Esophagus muscularis mucosa (tissue), 4 donors: ENCODE data around the gene DAB1. TPM values are rescaled to one million over a fixed set of nuclear protein-coding genes. Genes with fewer than 3 reads are reported as not detected.
A peak's percentile ranks its signal among the peaks of the same experiment; 100 is the strongest.

ENCODE experiments used
- DNase-seq: peaks from one replicate; pipeline ENCODE4 v3.0.0-alpha.2; 2017; ENCODE audit errors: extremely low spot score
- H3K27ac ChIP-seq, 4 donors: fragments of 200-600 bp; sonication (generic); replicated peaks in 1 of 4; 1 replicate in 3 of 4; 2 replicates in 1 of 4; pipeline ENCODE4 v1.5.1; 2016 to 2019; ENCODE audit warnings: mild to moderate bottlenecking in 1 of 4
- H3K27me3 ChIP-seq, 4 donors: fragments of 200-600 bp; sonication (generic); one replicate each; pipeline versions ENCODE4 v1.5.1 to v1.6.0; 2016 to 2019
- H3K36me3 ChIP-seq, 4 donors: fragments of 200-600 bp; sonication (generic); one replicate each; pipeline ENCODE4 v1.5.1; 2016 to 2019
- H3K4me1 ChIP-seq, 4 donors: fragments of 200-600 bp; sonication (generic); one replicate each; pipeline ENCODE4 v1.5.1; 2016 to 2019
- H3K4me3 ChIP-seq, 4 donors: fragments of 200-600 bp; sonication (generic); 1 replicate in 2 of 4; 2 replicates in 2 of 4; pipeline ENCODE4 v1.5.1; 2016 to 2019; ENCODE audit warnings: mild to moderate bottlenecking in 4 of 4, moderate library complexity in 1 of 4
- H3K9me3 ChIP-seq, 4 donors: fragments of 200-600 bp; sonication (generic); 1 replicate in 3 of 4; 2 replicates in 1 of 4; pipeline ENCODE4 v1.5.1; 2016 to 2019
- CTCF ChIP-seq, 3 experiments: fragments of 200-600 bp in 2 of 3; fragments of 450-650 bp in 1 of 3; sonication (generic) in 2 of 3; IDR thresholded peaks; one replicate each; pipeline ENCODE4 v1.5.1; 2017 to 2019; ENCODE audit warnings: antibody characterized with exemption in 3 of 3, mild to moderate bottlenecking in 2 of 3, moderate library complexity in 1 of 3
- EP300 ChIP-seq: sonication (generic); formaldehyde crosslinking; IDR thresholded peaks from one replicate; pipeline ENCODE4 v1.6.1; 2017; ENCODE audit warnings: antibody characterized with exemption
- POLR2A ChIP-seq: fragments of 450-650 bp; IDR thresholded peaks from one replicate; pipeline ENCODE4 v1.6.1; 2017; ENCODE audit warnings: antibody characterized with exemption, moderate library complexity, mild to moderate bottlenecking, low read depth
- POLR2AphosphoS5 ChIP-seq, 2 donors: sonication (generic); formaldehyde crosslinking; IDR thresholded peaks; one replicate each; pipeline ENCODE4 v1.6.1; 2017; ENCODE audit warnings: antibody characterized with exemption in 2 of 2
- WGBS: methylation state at CpG from one replicate; pipeline ENCODE4 v1.1.5; 2018; 5-methylcytosine and 5-hydroxymethylcytosine counted together
- intact Hi-C: fragments of 100-400 bp; cut with DNase I; formaldehyde crosslinking; loops from one replicate; pipeline ENCODE4 v1.15.1; 2023
- total RNA-seq, 4 donors: library from RNA; depleted of rRNA; stranded (reverse); fragments of >200 nt; gene quantifications; one replicate each; pipeline versions ENCODE4 v1.1.0 to v1.2.1, GENCODE V29; 2016

Gene DAB1
- total RNA-seq, 4 donors from 2014 or later = 0.26 to 1.3 (median 0.37) TPM

- intact Hi-C loops = no loop called here
- peaks cover 0 to 84% (median 18%) of the 10 kb centered on the region in 4 donors for H3K27me3 ChIP-seq
These were observed 1.4 kb downstream of the DAB1 start for GRCh38 chr1:57422271-57423134.

GRCh38 chr1:57421806-57422205 lies 2.1 kb downstream of the DAB1 start:
- Histone ChIP-seq H3K9me3 (no peaks in the 10 kb centered on the region), H3K36me3 (no peaks in the 10 kb centered on the region), H3K27me3 (peaks cover 0 to 84% (median 18%) of the 10 kb centered on the region in 4 donors), H3K27ac (no peak overlapping the region), H3K4me3 (peak overlapping the region; percentile 48 to 56 (median 50)), H3K4me1 (peaks cover 23 to 32% (median 29%) of the 10 kb centered on the region in 4 donors)
- WGBS = 6% methylated on average over 9 of the region's 10 CpGs
- intact Hi-C loops = no loop called here
- no peak for TF ChIP-seq POLR2AphosphoS5 (IDR thresholded peaks at IDR 0.05)
- no peak for TF ChIP-seq CTCF (IDR thresholded peaks at IDR 0.05)
- TF ChIP-seq POLR2A = no peak
- TF ChIP-seq EP300 = no peak
- DNase-seq = no peak

More at GRCh38 chr1:57422271-57423134, 1.4 kb downstream of the DAB1 start:
- no peak for TF ChIP-seq CTCF (IDR thresholded peaks at IDR 0.05)
- no peak for TF ChIP-seq POLR2A
- TF ChIP-seq EP300 = no peak
- no peak for TF ChIP-seq POLR2AphosphoS5 (IDR thresholded peaks at IDR 0.05)
- Histone ChIP-seq H3K9me3 (no peaks in the 10 kb centered on the region), H3K36me3 (no peaks in the 10 kb centered on the region), H3K27ac (no peak overlapping the region), H3K4me1 (peaks cover 23 to 32% (median 29%) of the 10 kb centered on the region in 4 donors), H3K4me3 (peak overlapping the region; percentile 48 to 56 (median 50))
- WGBS = 2% methylated on average over 40 of the region's 66 CpGs
- no peak for DNase-seq

DNA sequence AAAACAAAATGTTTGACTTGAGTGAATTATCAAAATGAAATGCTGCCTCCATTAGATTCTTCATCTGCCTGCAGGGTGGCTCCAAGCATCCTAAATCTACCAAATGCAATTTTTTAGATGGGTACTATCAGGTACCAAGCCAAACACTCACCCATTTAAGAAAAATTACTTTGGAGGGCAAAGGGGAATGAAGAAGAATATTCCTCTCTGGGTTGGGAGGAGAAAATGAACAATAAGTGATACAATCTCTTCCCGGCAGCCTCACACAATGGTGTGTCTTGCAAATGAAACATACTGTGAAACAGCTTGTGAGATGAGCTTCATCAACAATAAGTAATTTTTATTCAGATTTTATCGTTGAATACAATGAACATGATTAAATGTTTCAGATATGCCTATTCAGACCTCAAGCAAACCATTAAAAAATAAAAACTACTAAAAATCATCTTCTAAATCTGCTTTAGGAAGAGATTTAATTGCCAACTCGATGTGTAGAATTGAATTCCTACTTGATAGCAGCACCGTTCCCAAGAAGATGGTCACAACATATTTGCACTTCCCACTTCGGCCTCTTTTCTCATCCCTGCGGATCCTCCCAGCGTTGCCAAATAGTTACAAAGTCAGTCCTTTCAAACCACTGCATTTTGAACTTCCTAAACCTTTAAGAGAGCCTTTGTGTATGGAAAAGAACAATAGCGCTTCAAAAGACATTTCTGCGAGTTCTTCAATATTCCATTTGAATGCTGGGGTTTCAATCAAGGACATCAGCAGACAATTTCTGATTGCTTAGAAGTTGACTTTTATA lies 2.7 kb downstream of the DAB1 start:
- Histone ChIP-seq H3K27ac (no peak overlapping the region), H3K9me3 (no peaks in the 10 kb centered on the region), H3K4me3 (no peak overlapping the region), H3K4me1 (peaks cover 23 to 32% (median 29%) of the 10 kb centered on the region in 4 donors), H3K27me3 (peaks cover 0 to 83% (median 18%) of the 10 kb centered on the region in 4 donors), H3K36me3 (no peaks in the 10 kb centered on the region)
- no peak for DNase-seq
- intact Hi-C loops = no loop called here
- no peak for TF ChIP-seq POLR2A
- no peak for TF ChIP-seq CTCF (IDR thresholded peaks at IDR 0.05)
- no peak for TF ChIP-seq EP300
- TF ChIP-seq POLR2AphosphoS5 (IDR thresholded peaks at IDR 0.05) = no peak
- 29% methylated on average over 9 of the region's 9 CpGs for WGBS

GRCh38 chr1:57418971-57419370 lies 4.9 kb downstream of the DAB1 start:
- DNase-seq = no peak
- intact Hi-C loops = no loop called here
- Histone ChIP-seq H3K27me3 (peaks cover 0 to 63% (median 16%) of the 10 kb centered on the region in 4 donors), H3K9me3 (no peaks in the 10 kb centered on the region), H3K27ac (no peak overlapping the region), H3K4me3 (no peak overlapping the region), H3K4me1 (peaks cover 19 to 22% (median 20%) of the 10 kb centered on the region in 4 donors), H3K36me3 (no peaks in the 10 kb centered on the region)
- 85% methylated on average over 4 of the region's 4 CpGs for WGBS
- TF ChIP-seq POLR2A (no peak), POLR2AphosphoS5 (IDR thresholded peaks at IDR 0.05) (no peak), CTCF (IDR thresholded peaks at IDR 0.05) (no peak), EP300 (no peak)
